ENCODE results near the gene MSGN1.
"Not testable (repeated sequence)": the region's sequence is repeated elsewhere in the genome, so short reads cannot be mapped to it uniquely, and the experiment has no call there.

Gene MSGN1

DNA sequence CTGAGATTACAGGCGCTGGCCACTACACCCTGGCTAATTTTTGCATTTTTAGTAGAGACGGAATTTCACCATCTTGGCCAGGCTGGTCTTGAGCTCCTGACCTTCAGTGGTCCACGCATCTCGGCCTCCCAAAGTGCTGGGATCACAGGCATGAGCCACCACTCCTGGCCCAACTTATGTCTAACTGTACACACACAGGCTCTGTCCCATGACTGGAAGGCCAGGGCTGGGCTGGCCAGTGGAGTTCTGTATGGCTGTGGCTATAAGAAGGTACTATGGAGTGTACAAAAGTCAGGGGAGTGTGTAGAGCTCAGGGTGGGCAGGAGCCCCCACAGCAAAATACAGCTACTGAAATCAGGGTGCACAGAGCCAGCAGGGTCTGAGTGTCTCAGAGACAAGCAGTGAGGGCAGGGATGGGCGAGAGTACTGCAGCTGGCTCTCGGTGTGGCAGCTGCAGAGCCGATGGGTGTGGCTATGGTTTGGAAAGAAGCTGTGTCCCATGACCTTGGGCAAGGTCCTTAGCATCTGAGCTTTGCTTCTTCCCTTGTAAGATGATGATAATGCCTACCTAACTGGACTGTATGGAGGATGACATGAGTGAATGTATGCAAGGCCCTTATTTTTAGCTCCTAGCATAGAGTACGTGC, 10.4 kb upstream of the MSGN1 start:
- no peak for DNase-seq

DNA sequence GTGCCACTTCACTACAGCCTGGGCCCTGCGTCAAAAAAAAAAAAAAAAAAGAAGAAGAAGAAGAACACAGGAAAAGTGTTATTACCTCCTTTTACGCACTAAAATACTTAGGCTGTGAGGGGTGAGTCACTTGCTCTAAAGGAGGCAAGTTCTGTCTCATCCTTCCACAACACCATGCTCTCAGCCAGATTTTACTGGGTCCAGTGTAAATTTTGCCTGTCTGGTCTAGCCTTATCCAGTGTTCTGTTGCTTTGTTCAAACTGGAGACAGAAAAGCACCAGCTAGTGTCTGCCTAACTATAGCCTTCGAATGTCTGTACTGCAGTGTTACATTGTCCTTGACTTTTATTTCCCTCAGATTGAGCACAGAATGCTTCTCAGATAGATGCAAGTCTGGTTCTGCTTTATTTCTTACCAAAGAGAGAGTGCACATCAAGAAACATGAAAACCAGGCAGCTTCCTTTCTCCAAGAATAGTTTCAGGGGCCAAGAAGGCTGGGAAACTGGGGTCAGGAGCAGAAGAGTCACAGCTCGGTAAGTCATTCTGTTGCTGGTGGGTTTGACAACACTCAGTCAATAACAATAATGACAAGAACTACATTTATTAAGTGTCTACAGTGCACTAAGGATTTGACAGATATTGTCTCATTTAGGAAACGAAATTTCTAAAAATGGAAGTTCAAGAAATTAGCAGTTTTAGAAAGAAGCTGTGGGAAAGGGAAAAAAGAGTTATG, 3.1 kb upstream of the MSGN1 start:
- DNase-seq = no peak

GRCh38 chr2:17813742-17814473, 2.4 kb upstream of the MSGN1 start:
- no peak for DNase-seq

GRCh38 chr2:17814601-17815000, 1.7 kb upstream of the MSGN1 start:
- no peak for DNase-seq

- DNase-seq = no peak
These were observed 634 bp upstream of the MSGN1 start for GRCh38 chr2:17815468-17816184.

GRCh38 chr2:17818235-17818815, 2.1 kb downstream of the MSGN1 start:
- DNase-seq = no peak

GRCh38 chr2:17821080-17821479, 4.8 kb downstream of the MSGN1 start:
- DNase-seq = no peak

DNA sequence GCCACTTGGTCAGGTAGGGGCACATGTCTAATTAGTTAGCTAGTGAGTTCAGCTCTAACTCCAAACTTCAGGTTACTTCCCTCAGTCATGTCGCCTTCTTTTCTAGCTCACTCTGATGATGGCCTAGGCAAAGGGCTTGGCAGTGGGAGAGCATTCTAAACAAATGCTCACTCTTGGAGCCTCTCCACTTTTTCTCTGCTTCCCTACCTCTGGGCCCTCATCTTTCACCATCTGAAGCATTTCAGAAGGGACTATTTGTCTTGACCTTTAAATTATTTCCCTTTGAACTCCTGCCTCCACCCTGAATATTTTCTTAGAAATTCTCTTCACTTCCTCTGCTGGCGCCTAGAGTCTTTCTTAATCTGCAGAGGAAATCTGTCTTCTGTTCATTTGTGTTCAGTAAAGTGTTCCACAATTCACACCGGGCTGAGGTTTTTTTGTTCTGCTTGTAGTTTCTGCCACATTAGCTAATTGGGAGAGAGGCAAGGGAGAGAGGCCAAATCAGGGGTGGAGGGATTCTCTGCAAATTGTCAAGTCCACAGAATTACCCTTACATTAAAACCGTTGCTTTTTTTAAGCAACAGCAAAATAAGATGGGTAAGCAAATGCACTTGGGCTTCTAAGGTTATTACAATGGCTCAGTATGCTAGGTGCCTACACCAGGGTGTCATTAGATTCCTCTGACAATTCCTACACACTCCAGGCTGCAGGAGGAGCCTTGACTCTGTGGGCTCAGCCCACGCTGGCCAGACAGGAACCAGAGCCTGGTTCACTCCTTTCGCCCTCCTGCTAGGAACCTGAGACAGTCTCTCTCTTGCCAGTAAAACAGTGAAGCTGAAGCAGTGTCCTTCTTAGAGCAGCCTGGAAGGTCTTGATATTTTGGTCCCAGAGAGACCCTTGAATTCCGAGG, 5.5 kb downstream of the MSGN1 start:
- no peak for DNase-seq

DNA sequence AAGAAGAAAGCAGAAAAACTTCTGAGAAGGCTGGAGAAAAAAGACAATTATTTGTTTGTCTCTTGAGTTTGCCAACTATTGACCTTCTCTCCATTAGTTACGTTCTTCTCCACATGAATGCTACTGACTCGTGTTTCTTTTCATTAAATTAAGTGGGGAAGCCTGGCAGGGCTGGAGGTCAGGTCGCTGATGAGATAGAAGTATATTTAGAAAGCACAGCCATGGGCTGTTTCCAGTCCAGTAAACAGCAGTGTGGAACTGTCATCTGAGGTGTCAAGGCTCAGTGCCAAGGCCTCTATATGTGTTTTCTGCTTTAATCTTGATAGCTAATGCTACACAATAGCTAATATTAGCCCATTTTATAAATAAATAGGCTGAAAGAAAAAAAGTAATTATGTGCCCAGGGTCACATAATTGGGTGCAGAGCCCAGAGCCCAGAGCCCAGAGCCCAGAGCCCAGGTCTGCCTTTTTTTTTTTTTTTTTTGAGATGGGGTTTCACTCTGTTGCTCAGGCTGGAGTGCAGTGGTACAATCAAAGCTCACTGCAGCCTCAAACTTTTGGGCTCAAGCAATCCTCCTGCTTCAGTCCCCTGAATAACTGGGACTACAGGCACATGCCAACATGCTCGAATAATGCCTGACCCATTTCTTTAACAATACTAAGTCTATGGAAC, 6.3 kb downstream of the MSGN1 start:
- no peak for DNase-seq

- DNase-seq = not testable (repeated sequence)
These were observed 7.4 kb downstream of the MSGN1 start for GRCh38 chr2:17823646-17824045.

DNA sequence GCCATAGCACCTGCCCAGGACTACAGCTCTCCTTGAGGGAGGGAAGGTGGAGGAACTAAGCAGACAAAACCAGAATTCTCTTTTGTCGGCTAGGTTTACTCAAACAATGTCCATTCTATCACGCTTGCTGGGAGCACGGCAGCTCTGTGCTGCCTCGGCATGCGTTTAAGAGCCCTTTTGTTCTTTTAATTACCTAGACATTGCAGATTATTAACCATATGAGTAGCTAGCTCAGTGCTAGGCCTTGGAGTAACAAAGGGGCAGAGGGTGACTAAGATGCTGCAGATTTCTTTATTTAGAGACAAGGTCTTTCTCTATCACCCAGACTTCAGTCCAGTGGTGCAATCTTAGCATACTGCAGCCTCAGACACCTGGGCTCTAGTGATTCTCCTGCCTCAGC, 11.1 kb downstream of the MSGN1 start:
- no peak for DNase-seq

DNA sequence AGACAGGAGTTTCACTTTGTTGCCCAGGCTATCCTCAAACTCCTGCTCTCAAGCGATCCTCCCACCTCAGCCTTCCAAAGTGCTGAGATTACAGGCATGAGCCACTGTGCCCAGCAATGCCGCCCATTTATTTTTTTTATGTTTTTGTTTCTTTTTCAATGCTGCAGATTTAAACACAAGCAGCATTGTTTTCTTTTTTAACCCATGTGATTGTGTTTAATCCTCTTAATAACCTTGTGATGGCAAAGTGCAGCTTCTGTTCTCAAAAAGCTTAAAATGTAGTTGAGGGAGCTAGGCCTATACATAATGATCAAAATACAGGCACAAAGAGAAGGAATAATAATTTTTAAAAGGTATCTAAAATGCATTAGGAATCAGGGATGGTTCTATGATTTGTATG, 11.5 kb downstream of the MSGN1 start:
- DNase-seq = no peak

DNA sequence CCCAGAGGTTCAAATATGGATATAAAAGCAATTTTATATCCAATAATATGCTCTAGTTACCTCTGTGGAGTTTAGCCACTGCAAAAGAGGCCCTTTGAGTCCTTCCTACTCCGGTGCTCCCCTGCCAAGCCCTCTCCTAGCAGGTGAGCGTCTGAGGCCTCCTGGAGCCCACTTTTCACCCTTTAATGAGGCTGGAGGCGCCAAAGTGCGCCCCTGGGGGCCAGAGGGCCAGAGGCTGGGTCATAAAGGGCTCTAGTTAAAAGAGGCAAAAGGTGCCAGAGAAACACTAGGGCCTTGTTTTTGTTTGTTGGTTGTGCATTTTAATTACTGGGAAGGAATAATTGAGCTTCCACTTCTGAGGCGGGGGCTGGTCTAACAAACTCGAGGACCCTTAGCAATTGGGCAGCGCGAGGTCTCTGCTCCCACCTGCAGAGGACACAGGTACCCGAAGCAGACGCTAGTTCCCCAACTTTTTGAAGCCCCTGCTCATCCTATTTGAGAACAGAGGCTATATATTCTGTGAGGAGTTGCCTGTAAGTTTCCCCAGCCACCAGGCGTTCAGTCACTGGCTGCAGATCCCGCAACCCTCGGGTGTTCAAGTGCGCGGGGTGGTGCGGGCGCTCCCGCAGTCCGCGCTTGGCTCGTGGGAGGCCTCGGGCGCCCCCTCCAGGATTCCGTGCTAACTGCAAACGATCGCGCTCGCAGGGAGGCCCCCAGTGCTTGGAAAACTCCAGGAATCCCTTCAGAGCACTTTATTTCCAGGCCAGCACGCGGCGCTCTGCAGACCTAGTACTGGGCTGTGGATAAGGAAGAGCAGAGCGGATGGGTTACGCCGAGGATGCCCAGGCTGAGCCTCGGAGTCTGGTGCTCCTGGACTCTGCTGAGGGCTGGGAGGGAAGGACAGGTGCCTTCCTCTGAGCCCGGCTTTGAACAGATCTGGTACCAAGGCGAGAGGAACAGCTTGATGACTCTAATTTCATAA, 14.1 kb downstream of the MSGN1 start:
- no peak for DNase-seq

- DNase-seq = no peak
These were observed 19.3 kb downstream of the MSGN1 start for GRCh38 chr2:17835516-17835915.

DNA sequence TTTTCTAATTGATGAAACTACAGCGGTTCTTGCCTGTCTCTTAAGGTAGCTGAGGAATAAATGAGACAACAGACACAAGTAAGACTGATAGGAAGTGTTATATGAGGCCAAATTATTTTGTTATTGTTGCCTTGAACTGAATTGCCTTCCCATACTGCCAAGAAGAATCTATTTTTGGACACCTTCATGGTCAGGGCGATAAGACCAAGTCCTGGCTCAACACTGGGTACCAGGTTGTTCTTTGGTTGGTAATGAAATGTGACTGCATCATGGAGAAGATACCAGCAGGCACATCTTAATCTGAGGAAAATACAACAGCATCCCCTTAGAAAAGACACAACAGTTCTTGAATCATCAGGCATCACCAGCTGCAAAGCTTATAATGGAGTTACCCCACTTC, 23.7 kb downstream of the MSGN1 start:
- no peak for DNase-seq

GRCh38 chr2:17843457-17843856, 27.2 kb downstream of the MSGN1 start:
- no peak for DNase-seq

GRCh38 chr2:17845806-17846205, 29.5 kb downstream of the MSGN1 start:
- no peak for DNase-seq

DNA sequence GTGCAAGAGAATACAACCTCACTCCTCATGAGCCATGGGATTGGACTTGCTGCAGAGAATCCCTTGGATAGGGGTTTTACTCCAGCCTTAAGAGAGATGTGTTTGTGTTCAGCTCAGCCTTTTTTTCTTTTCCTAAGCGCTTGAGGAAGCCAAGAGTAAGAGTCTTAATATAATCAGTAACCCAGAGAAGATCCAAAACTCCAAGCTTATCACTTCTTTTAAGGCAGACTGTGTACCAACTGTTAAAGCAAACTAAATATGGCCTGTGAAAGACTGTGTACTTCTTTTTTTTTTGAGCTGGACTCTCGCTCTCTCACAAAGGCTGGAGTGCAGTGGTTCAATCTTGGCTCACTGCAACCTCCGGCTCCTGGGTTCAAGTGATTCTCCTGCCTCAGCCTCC, 30.4 kb downstream of the MSGN1 start:
- no peak for DNase-seq

DNA sequence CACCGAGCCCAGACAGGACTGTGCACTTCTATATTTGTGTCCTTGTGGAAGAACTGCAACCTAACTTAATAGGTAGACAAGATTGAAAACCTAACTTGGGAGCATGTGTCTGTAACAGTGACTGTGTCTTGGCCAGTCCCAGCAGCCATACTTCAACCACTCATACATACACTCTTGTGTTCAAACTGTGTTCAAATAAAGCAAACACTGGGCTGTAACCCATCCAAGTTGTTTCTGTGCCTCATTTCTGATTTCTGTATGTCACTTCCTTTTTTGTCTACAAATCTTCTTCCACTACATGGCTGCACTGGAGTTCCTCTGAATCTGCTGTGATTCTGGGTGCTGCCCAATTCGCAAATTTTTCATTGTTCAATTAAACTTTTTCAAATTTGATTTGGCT, 31.0 kb downstream of the MSGN1 start:
- DNase-seq = no peak

GRCh38 chr2:17849275-17849674, 33.0 kb downstream of the MSGN1 start:
- DNase-seq = no peak
